D721Med (cell line): ENCODE data around the gene GALNT16.
"Not testable (repeated sequence)": the region's sequence is repeated elsewhere in the genome, so short reads cannot be mapped to it uniquely, and the experiment has no call there.

ENCODE experiments used
- DNase-seq: peaks from one replicate; pipeline ENCODE4 v3.0.0; 2011; ENCODE audit warnings: low spot score; ENCODE audit not compliant: insufficient read length
- FAIRE-seq: peaks from 2 replicates; lab custom pipeline; 2011; peaks lifted over from hg19 to GRCh38; lab: Jason Lieb, UNC
- CTCF ChIP-seq: IDR thresholded peaks from 2 replicates; pipeline ENCODE4 v1.5.1; 2012; ENCODE audit warnings: mild to moderate bottlenecking, control low read depth; ENCODE audit not compliant: insufficient read depth; ENCODE audit errors: missing control alignments

GALNT16 gene

DNA sequence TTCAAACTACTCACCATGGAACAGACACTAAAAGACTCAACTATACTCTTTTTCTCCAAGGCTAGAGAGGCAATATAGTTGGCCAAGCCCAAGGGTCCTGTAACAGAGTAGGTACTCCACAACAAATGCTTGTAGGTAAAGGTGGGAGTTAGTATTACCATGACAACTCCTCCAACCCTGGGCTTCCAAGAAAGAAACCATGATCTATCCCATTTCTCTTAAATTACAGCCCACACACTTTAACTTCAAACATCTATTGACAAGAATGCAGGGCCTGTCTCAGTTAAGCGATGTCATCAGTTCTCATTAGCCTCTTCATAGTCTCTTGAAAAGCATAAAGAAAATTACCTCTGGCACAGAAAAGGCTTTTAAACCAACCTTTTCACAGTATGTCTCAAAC is 113.1 kb downstream of the GALNT16 start:
- no peak for DNase-seq

DNA sequence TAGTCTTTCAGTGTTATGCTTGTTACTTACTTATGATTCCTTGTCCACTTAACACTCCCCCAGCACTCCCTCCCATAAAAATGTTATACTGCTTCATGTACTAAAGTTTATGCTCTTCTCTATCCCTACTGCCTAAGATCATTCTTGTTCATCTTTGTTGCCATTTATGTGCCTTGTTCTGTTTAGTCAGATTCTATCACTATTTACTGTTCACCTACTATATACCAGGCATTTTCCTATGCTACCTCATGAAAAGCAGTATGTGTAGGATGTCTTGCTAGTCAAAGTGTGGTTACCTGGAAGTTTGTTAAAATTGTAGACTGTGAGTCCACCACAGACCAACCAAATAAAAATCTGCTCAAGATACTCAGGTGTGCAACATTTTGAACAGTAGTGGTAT is 114.3 kb downstream of the GALNT16 start:
- FAIRE-seq (no peak), DNase-seq (no peak)
- no peak for TF ChIP-seq CTCF

More for the DNA sequence above, 113.1 kb downstream of the GALNT16 start:
- FAIRE-seq = no peak
- TF ChIP-seq CTCF = no peak

GRCh38 chr14:69375182-69375581 is 115.2 kb downstream of the GALNT16 start:
- FAIRE-seq = no peak

GRCh38 chr14:69375722-69376121 is 115.8 kb downstream of the GALNT16 start:
- DNase-seq (no peak), FAIRE-seq (no peak)
- TF ChIP-seq CTCF = no peak

More at GRCh38 chr14:69375182-69375581, 115.2 kb downstream of the GALNT16 start:
- DNase-seq = no peak
- TF ChIP-seq CTCF = no peak

DNA sequence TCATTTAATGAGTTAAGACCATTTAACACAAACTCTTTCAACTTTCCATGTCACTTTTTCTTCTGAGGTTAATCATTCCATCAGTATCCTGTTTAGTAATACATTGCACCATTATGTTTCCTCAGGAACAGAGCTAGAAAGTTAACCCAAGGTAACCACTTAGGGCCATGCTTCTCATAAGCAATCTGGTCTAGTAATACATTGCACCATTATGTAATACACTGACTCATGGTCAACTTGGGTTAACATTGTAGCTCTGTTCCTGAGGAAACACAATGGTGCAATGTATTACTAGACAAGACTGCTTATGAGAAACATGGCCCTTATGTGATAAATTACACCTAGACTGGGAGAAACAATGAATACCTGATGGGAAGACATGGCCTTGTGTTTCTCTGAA is 116.5 kb downstream of the GALNT16 start:
- FAIRE-seq = no peak
- TF ChIP-seq CTCF = no peak
- DNase-seq = no peak

- no peak for TF ChIP-seq CTCF
- no peak for FAIRE-seq
- no peak for DNase-seq
Observed at GRCh38 chr14:69378274-69378673, 118.3 kb downstream of the GALNT16 start.

GRCh38 chr14:69387311-69387710 is 127.4 kb downstream of the GALNT16 start:
- no peak for TF ChIP-seq CTCF
- FAIRE-seq = no peak
- no peak for DNase-seq

GRCh38 chr14:69391400-69391799 is 131.4 kb downstream of the GALNT16 start:
- not testable (repeated sequence) for DNase-seq, FAIRE-seq
